ENCODE results near the gene OR51B5. TPM values are rescaled to one million over a fixed set of nuclear protein-coding genes. Genes with fewer than 3 reads are reported as not detected.

The OR51B5 gene
- not detected for total RNA-seq

GRCh38 chr11:5343474-5344335 lies at the start of gene OR51B5:
TSS of gene OR51B5 (minus strand) at chr11:5343524. CDS start at chr11:5343524, 0 bp downstream.

GRCh38 chr11:5383576-5383975 lies 40.3 kb upstream of the OR51B5 start, which contains the start of gene OR51M1:
TSS of gene OR51M1 (plus strand) at chr11:5383812. CDS start at chr11:5389399, 5,587 bp downstream.

GRCh38 chr11:5351208-5351607 lies 7.9 kb upstream of the OR51B5 start, which contains the start of gene OR51B6:
TSS of gene OR51B6 (plus strand) at chr11:5351508. CDS start at chr11:5351508, 0 bp downstream.

GRCh38 chr11:5324197-5324596 lies 19.1 kb downstream of the OR51B5 start, which contains the start of gene OR51B2:
TSS of gene OR51B2 (minus strand) at chr11:5324297. CDS start at chr11:5324297, 0 bp downstream.

GRCh38 chr11:5301846-5302245 lies 41.5 kb downstream of the OR51B5 start, which contains the start of gene OR51B4:
TSS of gene OR51B4 (minus strand) at chr11:5301946. CDS start at chr11:5301946, 0 bp downstream.

Other genes with a start within 250 kb of the OR51B5 start
- gene OR52A5, start 205.2 kb downstream of the OR51B5 start, total RNA-seq, result not detected
- gene OR52A1, start 188.8 kb downstream of the OR51B5 start, total RNA-seq, result not detected
- gene OR51V1, start 142.8 kb downstream of the OR51B5 start, total RNA-seq, result not detected
- gene HBB, start 116.5 kb downstream of the OR51B5 start, total RNA-seq, result not detected
- gene HBD, start 109.0 kb downstream of the OR51B5 start, total RNA-seq, result not detected
- not detected for gene HBG1, start 93.7 kb downstream of the OR51B5 start, total RNA-seq
- gene HBG2, start 88.7 kb downstream of the OR51B5 start, total RNA-seq, result not detected
- gene HBE1, start 73.6 kb downstream of the OR51B5 start, total RNA-seq, result not detected
- gene OR51B4, start 41.6 kb downstream of the OR51B5 start, total RNA-seq, result not detected
- gene OR51B2, start 19.2 kb downstream of the OR51B5 start, total RNA-seq, result not detected
- gene OR51B6, start 8.0 kb upstream of the OR51B5 start, total RNA-seq, result not detected
- gene OR51M1, start 40.3 kb upstream of the OR51B5 start, total RNA-seq, result not detected
- gene OR51Q1, start 78.6 kb upstream of the OR51B5 start, total RNA-seq, result not detected
- not detected for gene OR51I1, start 98.0 kb upstream of the OR51B5 start, total RNA-seq
- not detected for gene OR51I2, start 105.8 kb upstream of the OR51B5 start, total RNA-seq
- gene OR52D1, start 145.2 kb upstream of the OR51B5 start, total RNA-seq, result not detected
- gene UBQLN3, start 166.4 kb upstream of the OR51B5 start, total RNA-seq, result not detected
- gene UBQLNL, start 173.2 kb upstream of the OR51B5 start, total RNA-seq, result under 1 TPM in 1 of 2 experiments, not detected in 1; 0.20 TPM
- not detected for gene OR52H1, start 205.0 kb upstream of the OR51B5 start, total RNA-seq
- not detected for gene OR52B6, start 237.4 kb upstream of the OR51B5 start, total RNA-seq

Measured in activated naive CD4-positive, alpha-beta T cell treated with anti-CD3 and anti-CD28 coated beads, Interleukin-2, amount 10 ng/mL, durations not matched to agents 5 hours and 36 hours (primary cell).